Astrocyte of the cerebellum (primary cell): ENCODE results near the gene ABCB7.
"Not testable (repeated sequence)": the region's sequence is repeated elsewhere in the genome, so short reads cannot be mapped to it uniquely, and the experiment has no call there.

Experiments used
- DNase-seq: peaks from one replicate; pipeline ENCODE4 v3.0.0-alpha.2; 2011; ENCODE audit warnings: low read depth
- H3K4me3 ChIP-seq: 2 replicates; pipeline ENCODE4 v1.5.1; 2011; ENCODE audit warnings: mild to moderate bottlenecking, low read depth, low read length, moderate library complexity
- in situ Hi-C: cut with HindIII; loops from 2 replicates; pipeline ENCODE4 v1.10.0; 2017; ENCODE audit warnings: low sequenced_read_pairs
- TF ChIP-seq, protein P1 (sequence below): IDR thresholded peaks from 2 replicates; pipeline ENCODE4 v1.5.1; 2012; ENCODE audit warnings: low read length, low read depth, moderate library complexity, mild to moderate bottlenecking; ENCODE audit errors: missing control alignments

ABCB7 gene

GRCh38 chrX:75061701-75062100 lies 94.4 kb downstream of the ABCB7 start:
- TF ChIP-seq, protein P1, sequence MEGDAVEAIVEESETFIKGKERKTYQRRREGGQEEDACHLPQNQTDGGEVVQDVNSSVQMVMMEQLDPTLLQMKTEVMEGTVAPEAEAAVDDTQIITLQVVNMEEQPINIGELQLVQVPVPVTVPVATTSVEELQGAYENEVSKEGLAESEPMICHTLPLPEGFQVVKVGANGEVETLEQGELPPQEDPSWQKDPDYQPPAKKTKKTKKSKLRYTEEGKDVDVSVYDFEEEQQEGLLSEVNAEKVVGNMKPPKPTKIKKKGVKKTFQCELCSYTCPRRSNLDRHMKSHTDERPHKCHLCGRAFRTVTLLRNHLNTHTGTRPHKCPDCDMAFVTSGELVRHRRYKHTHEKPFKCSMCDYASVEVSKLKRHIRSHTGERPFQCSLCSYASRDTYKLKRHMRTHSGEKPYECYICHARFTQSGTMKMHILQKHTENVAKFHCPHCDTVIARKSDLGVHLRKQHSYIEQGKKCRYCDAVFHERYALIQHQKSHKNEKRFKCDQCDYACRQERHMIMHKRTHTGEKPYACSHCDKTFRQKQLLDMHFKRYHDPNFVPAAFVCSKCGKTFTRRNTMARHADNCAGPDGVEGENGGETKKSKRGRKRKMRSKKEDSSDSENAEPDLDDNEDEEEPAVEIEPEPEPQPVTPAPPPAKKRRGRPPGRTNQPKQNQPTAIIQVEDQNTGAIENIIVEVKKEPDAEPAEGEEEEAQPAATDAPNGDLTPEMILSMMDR, result no peak
- DNase-seq, result no peak

DNA sequence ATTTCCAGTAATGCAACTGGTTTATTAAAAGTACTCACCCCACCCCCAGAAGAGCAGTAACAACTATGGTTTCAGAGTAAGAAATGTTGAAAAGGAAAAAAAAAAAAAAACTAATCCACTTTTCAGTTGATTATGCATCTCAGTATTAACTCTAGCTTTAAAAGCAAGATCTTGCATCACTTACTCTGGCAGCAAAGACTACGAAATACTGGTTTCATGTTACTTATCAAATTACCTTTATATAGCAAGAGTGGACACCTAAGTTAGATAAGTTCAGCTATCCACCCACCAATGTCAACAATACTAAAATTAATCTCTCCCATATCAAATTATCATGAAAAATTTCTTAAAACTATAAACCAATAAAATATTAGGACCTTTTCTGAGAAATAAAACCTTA lies 105.0 kb downstream of the ABCB7 start:
- in situ Hi-C loops, result no loop called here
- DNase-seq, result no peak
- TF ChIP-seq, protein P1, result no peak
- H3K4me3 ChIP-seq, result no peak overlapping the region

More at GRCh38 chrX:75061701-75062100, 94.4 kb downstream of the ABCB7 start:
- in situ Hi-C loops, result no loop called here
- H3K4me3 ChIP-seq, result no peak overlapping the region

- in situ Hi-C loops, result no loop called here
- H3K4me3 ChIP-seq, result no peak overlapping the region
- TF ChIP-seq, protein P1, result no peak
- DNase-seq, result no peak
Measured at GRCh38 chrX:75045369-75045768, 110.7 kb downstream of the ABCB7 start.

DNA sequence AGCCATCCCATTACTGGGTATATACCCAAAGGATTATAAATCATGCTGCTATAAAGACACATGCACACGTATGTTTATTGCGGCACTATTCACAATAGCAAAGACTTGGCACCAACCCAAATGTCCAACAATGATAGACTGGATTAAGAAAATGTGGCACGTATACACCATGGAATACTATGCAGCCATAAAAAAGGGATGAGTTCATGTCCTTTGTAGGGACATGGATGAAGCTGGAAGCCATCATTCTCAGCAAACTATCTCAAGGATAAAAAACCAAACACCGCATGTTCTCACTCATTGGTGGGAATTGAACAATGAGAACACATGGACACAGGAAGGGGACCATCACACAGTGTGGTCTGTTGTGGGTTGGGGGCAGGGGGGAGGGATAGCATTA lies 111.9 kb downstream of the ABCB7 start:
- H3K4me3 ChIP-seq, DNase-seq, in situ Hi-C loops: not testable (repeated sequence)

DNA sequence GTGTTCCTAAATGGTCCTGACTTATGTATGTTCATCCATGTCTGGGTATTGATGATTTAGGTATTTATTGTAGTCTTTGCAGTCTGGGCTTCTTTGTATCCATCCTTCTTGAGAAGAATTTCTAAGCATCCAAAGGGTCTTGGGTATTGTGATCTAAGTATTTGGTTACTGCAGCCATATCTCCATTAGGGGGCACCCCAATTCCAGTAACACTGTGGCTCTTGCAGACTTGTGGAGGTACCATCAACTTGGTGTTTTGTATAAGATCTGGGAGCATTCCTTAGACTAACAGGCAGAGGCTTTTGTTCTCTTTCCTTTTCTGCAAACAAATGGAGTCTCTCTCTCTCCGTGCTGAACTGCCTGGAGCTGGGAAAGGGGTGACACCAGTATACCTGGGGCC lies 117.2 kb downstream of the ABCB7 start:
- TF ChIP-seq, protein P1, result no peak
- in situ Hi-C loops, result no loop called here
- H3K4me3 ChIP-seq, result no peak overlapping the region
- no peak for DNase-seq
